ENCODE measurements around the gene ARHGAP15. TPM values are rescaled to one million over a fixed set of nuclear protein-coding genes. Genes with fewer than 3 reads are reported as not detected.

ARHGAP15 gene
- total RNA-seq, 1 experiment from 2014 or later = 0.41 TPM

- ChIA-PET CTCF (no interaction called here), POLR2A (no interaction called here)
- no peak overlapping the region for H3K27ac ChIP-seq (ENCODE audit: low read length)
- no peaks in the 10 kb centered on the region for H3K36me3 ChIP-seq (ENCODE audit: control insufficient read depth, insufficient read depth, low read length)
- in situ Hi-C loops (cut with HindIII; ENCODE audit: low pct_unique_long_range_greater_than_20kb, low sequenced_read_pairs) = no loop called here
- no TSS peak for BruUV-seq (replicated peaks)
- H3K9me3 ChIP-seq (ENCODE audit: control insufficient read depth, insufficient read depth, low read depth, low read length) = no peaks in the 10 kb centered on the region
- no peak for TF ChIP-seq CTCF (IDR thresholded peaks at IDR 0.05)
- H3K4me1 ChIP-seq (ENCODE audit: control insufficient read depth, insufficient read depth, low read length) = no peaks in the 10 kb centered on the region
- DNase-seq (ENCODE audit: low read depth, low spot score) (no peak), ATAC-seq (no peak)
- H3K27me3 ChIP-seq (ENCODE audit: control insufficient read depth, insufficient read depth, low read length) = no peaks in the 10 kb centered on the region
- H3K4me3 ChIP-seq (ENCODE audit: low read depth in 2 of 2, low read length in 2 of 2) = no peak overlapping the region
- intact Hi-C loops (cut with micrococcal nuclease; ENCODE audit: unreplicated experiment) = no loop called here
These were observed 183.2 kb downstream of the ARHGAP15 start for GRCh38 chr2:143312441-143312840.

GRCh38 chr2:143313861-143314260 is 184.6 kb downstream of the ARHGAP15 start:
- DNase-seq (ENCODE audit: low read depth, low spot score) = no peak
- intact Hi-C loops (cut with micrococcal nuclease; ENCODE audit: unreplicated experiment) = no loop called here
- ChIA-PET CTCF (no interaction called here), POLR2A (no interaction called here)
- H3K4me3 ChIP-seq (ENCODE audit: low read depth in 2 of 2, low read length in 2 of 2) = no peak overlapping the region
- in situ Hi-C loops (cut with HindIII; ENCODE audit: low pct_unique_long_range_greater_than_20kb, low sequenced_read_pairs) = no loop called here
- ATAC-seq = no peak
- TF ChIP-seq REST (IDR thresholded peaks at IDR 0.05; ENCODE audit: insufficient read depth in 1 of 2, low read depth in 2 of 2, low read length in 1 of 2) (no peak), CTCF (IDR thresholded peaks at IDR 0.05) (no peak), POLR2AphosphoS5 (IDR thresholded peaks at IDR 0.05; ENCODE audit: low read depth, low read length) (no peak), TCF7L2 (IDR thresholded peaks at IDR 0.05; ENCODE audit: low read depth, low read length) (no peak), SIN3A (IDR thresholded peaks at IDR 0.05; ENCODE audit: borderline replicate concordance, insufficient read depth, low read depth, low read length) (no peak)
- no peaks in the 10 kb centered on the region for H3K4me1 ChIP-seq (ENCODE audit: control insufficient read depth, insufficient read depth, low read length)
- no peak overlapping the region for H3K27ac ChIP-seq (ENCODE audit: low read length)
- no peaks in the 10 kb centered on the region for H3K9me3 ChIP-seq (ENCODE audit: control insufficient read depth, insufficient read depth, low read depth, low read length)
- H3K27me3 ChIP-seq (ENCODE audit: control insufficient read depth, insufficient read depth, low read length) = no peaks in the 10 kb centered on the region
- BruUV-seq (replicated peaks) = no TSS peak
- no peaks in the 10 kb centered on the region for H3K36me3 ChIP-seq (ENCODE audit: control insufficient read depth, insufficient read depth, low read length)

GRCh38 chr2:143321994-143322393 is 192.8 kb downstream of the ARHGAP15 start:
- ATAC-seq (no peak), DNase-seq (ENCODE audit: low read depth, low spot score) (no peak)
- BruUV-seq (replicated peaks) = no TSS peak

More at GRCh38 chr2:143321994-143322393, 192.8 kb downstream of the ARHGAP15 start:
- intact Hi-C loops (cut with micrococcal nuclease; ENCODE audit: unreplicated experiment) = no loop called here
- H3K4me3 ChIP-seq (ENCODE audit: low read depth in 2 of 2, low read length in 2 of 2) = no peak overlapping the region
- H3K27me3 ChIP-seq (ENCODE audit: control insufficient read depth, insufficient read depth, low read length) = no peaks in the 10 kb centered on the region
- H3K36me3 ChIP-seq (ENCODE audit: control insufficient read depth, insufficient read depth, low read length) = no peaks in the 10 kb centered on the region
- TF ChIP-seq CTCF (IDR thresholded peaks at IDR 0.05) (no peak), REST (IDR thresholded peaks at IDR 0.05; ENCODE audit: insufficient read depth in 1 of 2, low read depth in 2 of 2, low read length in 1 of 2) (no peak)
- in situ Hi-C loops (cut with HindIII; ENCODE audit: low pct_unique_long_range_greater_than_20kb, low sequenced_read_pairs) = no loop called here
- no peak overlapping the region for H3K27ac ChIP-seq (ENCODE audit: low read length)
- no peaks in the 10 kb centered on the region for H3K9me3 ChIP-seq (ENCODE audit: control insufficient read depth, insufficient read depth, low read depth, low read length)
- ChIA-PET CTCF (no interaction called here), POLR2A (no interaction called here)
- no peaks in the 10 kb centered on the region for H3K4me1 ChIP-seq (ENCODE audit: control insufficient read depth, insufficient read depth, low read length)
